HG03280 (cell line): ENCODE results near the gene CEP85L.
A peak's percentile ranks its signal among the peaks of the same experiment; 100 is the strongest.

Experiments used
- ATAC-seq: cut with Tn5 transposase; IDR thresholded peaks from one replicate; pipeline ENCODE4 v1.9.1; 2021; ENCODE audit warnings: mild to moderate bottlenecking, moderate library complexity; ENCODE audit not compliant: unreplicated experiment

CEP85L gene

DNA sequence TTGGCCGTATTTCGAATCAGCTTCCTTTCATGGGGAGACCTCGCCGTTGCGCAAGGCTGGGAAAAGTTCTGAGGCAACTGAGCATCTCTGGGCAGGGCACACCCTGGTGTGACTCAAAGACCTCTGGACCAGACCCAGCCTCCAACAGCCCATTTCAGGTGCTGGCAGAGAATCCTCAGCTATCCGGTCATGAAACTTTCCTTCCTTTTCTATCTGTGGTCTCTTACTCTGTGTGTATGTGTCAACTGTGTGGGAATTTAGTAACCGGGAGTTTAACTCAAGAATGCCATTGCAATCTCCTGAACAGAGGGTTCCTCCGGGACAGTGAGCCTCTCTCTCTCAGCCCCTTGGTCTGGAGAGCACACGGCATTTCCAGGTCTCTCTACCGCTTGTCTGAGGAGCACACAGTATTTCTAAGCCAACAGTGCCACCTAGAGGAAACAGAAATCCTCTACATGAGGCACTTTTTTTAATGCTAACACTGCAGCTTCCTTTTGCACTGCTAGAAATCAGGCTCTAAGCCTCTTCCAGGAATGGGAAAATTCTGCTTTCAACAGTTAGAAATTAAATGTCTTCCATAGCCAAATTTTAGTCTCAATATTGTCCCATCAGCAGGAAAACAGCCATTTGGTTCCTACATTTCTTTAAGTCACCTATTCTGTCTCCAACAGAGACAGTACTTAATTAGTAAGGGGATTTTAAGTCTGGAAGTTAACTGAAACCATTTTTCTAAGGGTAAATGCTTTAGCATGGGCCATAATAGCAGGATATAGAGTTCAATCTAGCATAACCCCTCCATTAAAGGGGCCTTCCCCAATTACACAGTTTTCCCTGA lies 70.6 kb downstream of the CEP85L start:
- ATAC-seq, result peak; percentile 72

DNA sequence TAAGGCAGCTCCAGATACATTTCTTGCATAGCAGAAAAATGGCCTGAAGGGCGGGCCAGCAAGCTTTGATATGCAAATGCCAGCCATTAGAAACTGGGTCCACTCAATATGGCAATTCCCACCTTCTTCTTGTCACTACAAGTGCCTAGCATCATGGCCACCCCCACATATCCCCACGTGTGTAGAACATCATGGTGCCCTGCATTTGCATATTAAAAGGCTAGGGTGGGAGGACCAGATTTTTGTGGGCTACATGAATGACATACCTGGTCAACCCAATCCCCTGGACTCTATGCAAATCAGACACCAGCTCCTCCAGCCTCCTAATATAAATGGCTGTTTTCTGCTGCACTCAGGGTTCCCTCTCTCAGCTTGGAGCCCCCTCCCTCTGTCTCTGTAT lies 71.6 kb downstream of the CEP85L start:
- ATAC-seq, result no peak

DNA sequence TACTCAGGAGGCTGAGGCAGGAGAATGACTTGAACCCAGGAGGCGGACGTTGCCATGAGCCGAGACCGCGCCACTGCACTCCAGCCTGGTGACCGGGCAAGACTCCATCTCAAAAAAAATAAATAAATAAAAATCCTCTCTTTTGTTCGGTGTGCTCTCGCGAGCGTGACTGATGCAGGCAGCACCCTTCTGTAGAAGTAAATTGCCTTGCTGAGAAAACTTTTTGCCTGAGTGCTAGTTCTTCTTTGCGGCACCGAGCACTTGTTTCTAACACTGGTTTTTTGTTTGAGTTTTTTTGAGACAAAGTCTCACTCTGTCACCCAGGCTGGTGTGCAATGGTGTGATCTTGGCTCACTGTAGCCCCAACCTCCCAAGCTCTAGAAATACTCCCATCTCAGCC lies 72.8 kb downstream of the CEP85L start:
- no peak for ATAC-seq

DNA sequence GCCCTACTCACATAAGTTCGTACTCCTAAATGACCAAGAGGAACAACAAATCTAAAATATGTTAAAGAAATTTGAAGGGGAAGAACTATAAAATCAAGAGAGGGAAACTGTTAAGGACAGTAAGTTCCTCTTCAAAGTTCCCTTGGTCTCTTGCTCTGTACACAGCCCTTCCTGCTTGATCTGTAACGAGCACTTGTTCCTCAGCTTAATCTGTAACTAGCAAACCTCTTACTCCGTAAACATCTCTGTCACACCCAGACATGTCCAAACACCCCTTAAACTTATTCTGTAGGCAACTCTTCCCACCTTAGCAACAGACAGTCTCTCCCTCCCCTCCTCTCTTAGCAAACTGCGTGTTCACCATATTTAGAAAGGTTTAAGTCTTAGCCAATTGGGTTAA lies 73.4 kb downstream of the CEP85L start:
- no peak for ATAC-seq

DNA sequence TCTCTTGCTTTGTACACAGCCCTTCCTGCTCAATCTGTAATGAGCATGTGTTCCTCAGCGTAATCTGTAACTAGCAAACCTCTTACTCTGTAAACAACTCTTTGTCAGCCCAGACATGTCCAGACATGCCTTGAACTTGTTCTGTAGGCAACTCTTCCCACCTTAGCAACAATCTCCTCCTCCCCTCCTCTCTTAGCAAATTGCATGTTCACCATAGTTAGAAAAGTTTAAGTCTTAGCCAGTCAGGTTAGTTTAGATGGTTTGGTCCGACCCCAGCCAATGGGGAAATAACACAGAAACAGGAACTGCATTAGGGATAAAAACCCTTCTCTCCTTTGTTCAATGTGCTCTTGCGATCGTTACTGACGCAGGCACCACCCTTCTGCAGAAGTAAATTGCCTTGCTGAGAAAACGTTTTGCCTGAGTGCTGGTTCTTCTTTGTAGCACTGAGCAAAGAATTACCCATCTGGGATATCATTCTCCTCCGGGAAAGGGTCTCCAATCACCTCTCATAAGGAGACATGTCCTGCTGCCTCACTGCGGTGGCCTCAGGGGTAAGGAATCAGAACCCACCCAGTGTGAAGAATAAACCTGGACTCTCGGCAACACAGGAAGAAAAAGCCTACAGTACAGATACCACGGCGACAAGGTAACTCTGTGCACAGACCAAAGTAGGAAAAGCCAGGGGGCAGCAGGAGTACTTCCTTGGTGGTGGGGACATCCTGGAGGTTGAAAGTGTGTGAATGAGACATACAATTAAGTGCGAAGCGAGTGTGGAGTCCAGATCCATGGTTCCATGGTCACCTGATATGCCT lies 77.1 kb downstream of the CEP85L start:
- no peak for ATAC-seq

DNA sequence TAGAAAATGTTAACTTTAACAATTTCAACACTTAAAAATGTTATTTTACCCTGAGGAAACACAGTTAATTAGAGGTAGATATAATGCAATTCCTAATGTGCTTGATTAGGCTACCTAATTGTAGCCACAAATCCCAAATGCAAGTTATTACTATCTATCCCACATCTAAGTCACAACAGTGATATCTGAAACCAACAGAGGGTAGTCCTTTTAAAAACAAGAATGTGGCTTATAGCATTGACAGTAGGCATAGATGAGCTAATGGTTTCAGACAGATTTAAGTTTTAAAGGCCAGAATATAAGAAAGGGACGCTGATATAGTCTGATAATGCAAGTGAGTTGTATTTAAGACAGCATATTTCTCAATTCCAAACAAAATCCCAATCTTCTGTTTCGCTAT lies 80.3 kb downstream of the CEP85L start:
- no peak for ATAC-seq

DNA sequence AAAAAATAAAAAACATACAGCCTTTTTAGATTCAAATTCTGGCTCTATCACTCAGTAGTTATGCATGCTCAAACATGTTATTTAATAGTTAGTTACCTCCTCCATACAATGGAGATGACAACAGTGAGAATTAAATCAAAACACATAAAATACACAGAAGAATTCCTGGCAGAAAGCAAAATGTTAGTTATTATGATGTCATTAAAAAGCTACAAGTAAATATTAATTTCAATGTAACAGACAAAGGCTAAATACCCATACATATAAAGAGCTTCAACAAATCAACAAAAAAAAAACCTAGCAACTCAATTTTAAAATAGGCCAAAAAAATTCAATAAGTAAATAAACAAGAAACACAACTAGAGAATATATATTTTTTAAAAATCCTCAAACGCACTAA lies 81.9 kb downstream of the CEP85L start:
- no peak for ATAC-seq

DNA sequence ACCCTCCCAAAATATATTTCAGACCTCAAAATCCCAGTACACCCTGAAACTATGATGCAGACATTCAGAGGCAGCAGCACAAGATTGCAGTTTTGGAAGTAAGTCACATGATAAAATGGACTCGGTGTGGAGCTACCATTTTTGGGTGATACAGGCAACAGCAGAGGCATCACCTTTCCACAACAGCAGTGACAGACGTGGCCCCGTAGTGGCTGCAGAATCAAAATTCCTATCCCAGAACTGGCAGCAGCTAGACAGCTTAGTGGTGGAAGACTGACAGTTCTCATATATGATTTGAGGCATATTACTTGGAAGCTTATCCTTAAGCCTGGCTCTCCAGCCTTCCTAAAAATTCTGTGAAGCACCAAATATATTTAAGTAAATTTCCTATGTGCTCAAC lies 83.4 kb downstream of the CEP85L start:
- no peak for ATAC-seq

DNA sequence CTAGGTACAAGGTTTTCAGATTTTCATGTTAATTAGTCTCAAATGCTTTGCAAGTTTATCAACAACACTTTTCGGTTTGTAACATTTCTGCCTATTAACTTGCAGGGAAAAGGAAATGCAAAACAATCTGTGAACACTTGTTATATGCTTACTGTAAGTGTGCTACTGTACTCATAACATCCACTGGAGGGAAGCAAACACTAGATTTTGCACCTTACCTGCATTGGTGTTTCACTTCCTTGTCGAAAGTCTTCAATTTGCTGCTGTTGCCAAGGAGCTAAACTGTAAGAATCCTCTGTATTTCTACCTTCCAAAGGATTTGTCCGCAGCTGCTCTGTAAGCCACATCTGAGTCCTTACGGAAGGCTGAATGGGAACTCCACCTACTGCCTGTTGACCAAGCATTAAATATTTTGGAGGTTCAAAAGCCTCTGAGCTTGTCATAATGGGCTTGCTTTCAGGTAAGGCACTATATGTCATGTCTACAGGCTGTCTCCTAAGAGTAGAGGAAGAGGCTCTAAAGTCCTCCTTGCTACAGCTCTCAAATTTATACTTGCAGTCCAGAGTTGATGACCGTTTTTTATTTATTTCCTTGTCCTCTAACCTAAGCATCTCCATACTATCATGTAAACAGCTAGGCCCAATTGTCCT lies 86.0 kb downstream of the CEP85L start:
- ATAC-seq, result peak; percentile 98

DNA sequence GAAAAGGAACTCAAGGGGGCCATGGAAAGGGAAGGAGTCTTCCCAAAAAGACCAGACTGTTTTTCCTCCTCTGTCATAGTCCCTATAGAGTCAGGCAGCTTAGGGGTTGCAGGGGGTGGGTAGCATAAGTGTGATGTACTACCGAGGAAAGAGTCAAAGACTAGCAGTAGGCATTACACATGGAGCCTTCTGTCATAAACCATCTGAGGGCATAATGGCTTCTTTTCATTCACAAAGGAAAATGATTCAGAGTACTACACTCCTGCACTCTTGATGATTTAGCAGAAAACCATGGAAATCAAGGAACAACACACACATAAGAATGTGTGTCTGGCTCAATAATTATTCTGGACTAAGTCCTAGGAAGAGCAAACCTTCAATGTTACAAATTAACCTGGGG lies 88.4 kb downstream of the CEP85L start:
- ATAC-seq, result no peak

DNA sequence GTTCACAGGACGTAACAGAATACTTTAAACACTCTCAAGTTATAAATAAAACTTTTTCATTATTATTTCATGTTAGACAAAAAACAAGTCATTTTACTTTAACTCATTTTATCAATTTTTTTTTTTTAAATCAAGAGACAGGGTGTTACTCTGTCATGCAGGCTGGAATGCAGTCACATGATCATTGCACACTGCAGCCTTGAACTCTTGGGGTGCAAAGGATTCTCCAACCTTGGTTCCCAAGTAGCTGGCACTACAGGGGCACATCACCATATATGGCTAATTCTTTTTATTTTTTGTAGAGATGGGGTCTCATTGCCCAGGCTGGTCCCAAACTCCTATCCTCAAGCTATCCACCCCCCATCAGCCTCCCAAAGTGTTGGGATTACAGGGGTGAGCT lies 89.1 kb downstream of the CEP85L start:
- ATAC-seq, result no peak

DNA sequence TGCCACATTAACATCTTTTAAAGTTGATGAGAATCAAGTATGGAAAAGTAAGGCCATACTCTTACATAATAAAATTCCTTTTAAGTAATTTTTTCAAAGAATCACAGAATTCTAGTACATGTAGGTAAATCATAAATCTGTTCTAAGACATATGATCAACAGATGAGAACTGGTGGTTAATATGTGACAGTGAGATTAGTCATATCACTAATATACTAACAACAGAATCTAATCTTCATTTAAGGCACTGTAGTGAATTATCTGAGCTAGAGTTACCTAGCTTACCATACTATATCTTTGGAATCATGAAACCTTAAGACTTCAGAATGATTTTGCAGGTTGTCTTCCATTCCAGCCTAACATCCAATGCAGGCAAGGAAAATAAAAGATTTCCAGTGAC lies 91.7 kb downstream of the CEP85L start:
- ATAC-seq, result no peak

DNA sequence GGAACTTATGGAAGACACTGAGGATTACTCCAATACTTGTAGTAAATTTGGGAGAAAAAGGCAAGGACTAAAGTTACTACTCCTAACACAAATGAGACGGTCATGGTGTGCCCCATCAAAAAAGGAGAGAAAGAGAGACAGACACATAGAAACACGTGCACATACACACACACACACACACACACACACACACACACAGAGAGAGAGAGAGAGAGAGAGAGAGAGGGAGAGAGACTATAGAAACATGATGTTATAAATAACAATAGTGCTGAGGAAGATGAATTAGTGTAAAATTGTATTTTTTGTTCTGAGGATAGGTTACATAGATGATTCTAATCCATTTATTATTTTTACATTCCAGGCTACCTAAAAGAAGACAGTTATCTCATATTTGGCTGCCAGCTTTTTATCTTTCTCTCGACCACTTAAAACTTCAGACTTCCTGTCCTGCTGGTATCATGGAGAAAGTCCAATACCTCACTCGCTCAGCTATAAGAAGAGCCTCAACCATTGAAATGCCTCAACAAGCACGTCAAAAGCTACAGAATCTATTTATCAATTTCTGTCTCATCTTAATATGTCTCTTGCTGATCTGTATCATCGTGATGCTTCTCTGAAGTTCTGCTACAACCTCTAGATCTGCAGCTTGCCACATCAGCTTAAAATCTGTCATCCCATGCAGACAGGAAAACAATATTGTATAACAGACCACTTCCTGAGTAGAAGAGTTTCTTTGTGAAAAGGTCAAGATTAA lies 92.8 kb downstream of the CEP85L start:
- ATAC-seq, result no peak

DNA sequence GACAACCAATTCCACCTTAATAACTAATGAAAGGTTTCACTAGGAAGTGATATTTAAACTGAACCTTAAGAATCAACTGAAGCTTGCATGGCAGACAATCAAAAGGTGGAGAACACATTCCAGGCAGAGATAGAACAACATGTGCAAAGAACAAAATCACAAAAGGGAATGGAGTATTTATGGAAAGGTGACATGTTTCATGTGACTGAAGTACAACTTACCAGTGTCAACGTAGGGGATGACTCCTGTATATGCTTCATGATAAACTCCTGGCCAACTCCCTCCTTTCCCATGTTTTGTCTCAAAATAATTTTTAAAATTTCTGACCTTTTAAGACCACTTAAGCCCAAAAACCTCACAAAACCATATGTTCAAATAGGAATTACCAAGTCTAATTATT lies 96.7 kb downstream of the CEP85L start:
- ATAC-seq, result no peak

DNA sequence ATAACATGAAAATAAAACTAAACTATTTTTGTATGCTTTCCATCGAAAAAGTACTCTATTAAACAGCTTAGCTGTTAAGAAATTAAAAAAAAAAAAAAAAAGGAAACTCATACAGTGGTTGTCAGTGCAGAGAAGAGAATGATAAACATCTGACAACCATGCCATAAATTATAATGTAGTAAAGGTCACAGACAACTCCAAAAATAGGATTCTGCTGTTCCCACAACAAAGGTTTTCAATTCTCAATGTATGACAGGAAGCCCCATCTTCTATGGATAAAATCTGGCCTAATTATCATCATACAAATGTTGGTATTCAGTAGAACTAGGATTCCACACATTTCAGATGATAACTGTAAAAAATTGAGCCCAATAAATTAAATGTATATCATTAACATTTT lies 98.3 kb downstream of the CEP85L start:
- no peak for ATAC-seq

DNA sequence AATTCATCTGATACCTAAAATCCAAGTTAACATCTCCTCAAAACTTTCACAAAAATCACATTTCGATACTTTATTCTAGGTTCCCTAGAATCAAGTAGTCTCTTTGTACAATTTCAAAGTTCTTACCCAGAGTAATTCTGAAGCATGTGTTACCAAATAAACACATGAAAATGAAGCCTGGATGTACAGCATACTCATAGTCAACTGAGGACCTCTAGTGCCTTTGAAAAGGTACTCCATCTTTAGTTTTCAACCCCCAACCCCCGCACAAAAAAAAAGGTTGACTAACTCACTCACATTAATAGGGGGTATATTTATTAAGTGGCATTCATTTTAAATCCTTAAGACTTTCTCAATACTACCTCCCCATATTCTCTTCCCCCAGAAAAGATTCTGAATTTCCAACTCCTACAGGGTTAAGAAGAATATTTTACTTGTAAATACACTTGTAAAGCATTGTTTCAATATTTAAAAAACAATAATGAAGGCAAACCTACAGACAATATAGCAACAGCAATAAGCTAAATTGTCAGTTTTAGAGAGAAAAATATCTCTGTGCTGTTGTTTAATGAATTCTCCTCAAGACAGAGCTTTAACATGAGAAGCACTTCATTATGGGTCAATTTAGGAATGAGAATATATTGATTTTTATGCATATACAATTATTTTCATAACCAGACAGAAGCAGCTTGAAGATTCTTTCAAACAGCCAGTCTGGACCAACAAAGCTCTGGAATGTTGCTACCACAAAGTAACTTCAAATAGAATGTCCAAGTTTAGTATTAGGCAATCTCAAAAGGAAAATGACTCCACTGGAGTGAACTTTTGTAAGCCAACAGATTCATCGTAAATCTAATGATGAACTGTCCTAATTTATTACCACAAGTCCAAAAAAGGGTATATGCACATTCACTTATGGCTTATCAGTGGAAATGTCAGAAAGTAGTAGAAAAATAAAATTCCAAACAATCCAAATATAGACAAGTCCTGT lies 100.0 kb downstream of the CEP85L start:
- peak; percentile 94 for ATAC-seq

DNA sequence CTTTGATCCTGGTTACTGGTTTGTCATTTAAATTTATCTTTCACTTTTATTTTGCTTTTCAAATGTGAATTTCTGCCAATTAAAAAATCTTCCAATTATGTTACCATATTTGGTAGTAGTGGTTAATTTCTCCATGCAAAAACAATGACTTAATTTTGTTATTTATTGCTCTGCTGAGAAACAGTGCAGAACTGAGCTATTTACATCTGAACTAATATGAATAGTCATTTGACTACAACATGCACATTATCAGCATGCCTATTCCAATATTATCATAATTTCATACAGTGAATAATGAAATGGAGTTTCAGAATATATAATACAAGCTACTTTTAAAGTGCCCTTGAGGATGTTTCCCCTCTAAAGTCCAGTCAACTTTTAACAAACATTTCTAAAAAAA lies 102.8 kb downstream of the CEP85L start:
- ATAC-seq, result no peak

DNA sequence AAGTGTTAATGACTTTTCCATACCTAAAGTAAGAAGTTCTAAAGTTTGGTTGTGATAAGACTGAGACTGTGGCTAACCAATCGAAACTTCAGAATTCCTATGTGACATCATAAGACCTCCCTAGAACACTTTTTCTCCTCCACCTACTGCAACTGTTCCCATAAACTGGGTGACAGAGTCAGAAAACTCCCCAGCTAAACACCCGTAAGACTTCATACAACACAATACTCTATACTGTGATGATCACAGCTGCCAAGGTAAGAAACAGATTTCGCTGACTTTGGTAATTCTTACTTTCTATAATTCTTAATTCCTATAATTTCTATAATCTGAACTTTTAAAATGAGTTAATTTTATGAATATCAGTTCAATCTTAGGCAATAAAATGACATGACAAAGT lies 103.3 kb downstream of the CEP85L start, which contains the start of gene PLN:
PLN (plus strand) TSS at position 161 of the 400 bp plus-strand sequence. CDS start 10,626 bp downstream, outside the sequence.
- ATAC-seq, result no peak

DNA sequence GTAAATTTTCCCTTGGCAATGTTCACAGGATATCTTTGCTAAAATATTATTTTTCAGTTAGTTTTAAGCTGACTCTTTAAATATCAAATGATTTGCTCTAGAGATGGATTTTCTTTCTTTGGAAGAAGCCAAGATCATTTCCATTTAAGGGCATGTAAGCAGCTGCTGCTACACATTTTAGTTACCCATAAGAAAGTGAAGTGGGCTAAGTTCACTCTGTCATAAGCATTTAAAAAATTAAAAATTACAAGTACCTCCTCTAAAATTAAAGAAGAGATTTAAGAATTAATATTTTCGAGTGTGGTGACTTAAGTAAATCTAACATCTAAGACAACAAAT lies 104.5 kb downstream of the CEP85L start:
- ATAC-seq, result no peak
